Ascending aorta (tissue), 2 donors: ENCODE data around the gene SLC12A4. TPM values are rescaled to one million over a fixed set of nuclear protein-coding genes. Genes with fewer than 3 reads are reported as not detected.

ENCODE experiments used
- DNase-seq, 2 donors: peaks; one replicate each; pipeline ENCODE4 v3.0.0-alpha.2; 2019; ENCODE audit warnings: low spot score in 2 of 2
- H3K27ac ChIP-seq, 2 donors: fragments of 200-600 bp; sonication (generic); one replicate each; pipeline ENCODE4 v1.5.1; 2016 to 2017; ENCODE audit warnings: mild to moderate bottlenecking in 1 of 2
- H3K27me3 ChIP-seq: fragments of 200-600 bp; sonication (generic); one replicate; pipeline ENCODE4 v1.5.1; 2017
- H3K36me3 ChIP-seq, 2 donors: fragments of 200-600 bp; sonication (generic); one replicate each; pipeline ENCODE4 v1.5.1; 2016
- H3K4me1 ChIP-seq, 2 donors: fragments of 200-600 bp; sonication (generic); one replicate each; pipeline ENCODE4 v1.5.1; 2016 to 2017; ENCODE audit warnings: mild to moderate bottlenecking in 1 of 2
- H3K4me3 ChIP-seq, 2 donors: fragments of 200-600 bp; sonication (generic); one replicate each; pipeline ENCODE4 v1.5.1; 2016 to 2017; ENCODE audit warnings: mild to moderate bottlenecking in 1 of 2
- H3K9me3 ChIP-seq, 2 donors: fragments of 200-600 bp; sonication (generic); one replicate each; pipeline ENCODE4 v1.5.1; 2016
- CTCF ChIP-seq, 3 experiments: fragments of 200-600 bp in 2 of 3; fragments of 450-650 bp in 1 of 3; sonication (generic) in 2 of 3; IDR thresholded peaks; one replicate each; pipeline ENCODE4 v1.5.1; 2016 to 2019; ENCODE audit warnings: antibody characterized with exemption in 3 of 3, mild to moderate bottlenecking in 1 of 3, moderate library complexity in 1 of 3
- intact Hi-C: fragments of 100-400 bp; cut with DNase I; formaldehyde crosslinking; loops from one replicate; pipeline ENCODE4 v1.15.1; 2023
- total RNA-seq: library from RNA; depleted of rRNA; stranded (reverse); fragments of >200 nt; gene quantifications from one replicate; pipeline ENCODE4 v1.1.0, GENCODE V29; 2016

The SLC12A4 gene
- total RNA-seq, 1 donor from 2014 or later, result 83.2 TPM

- DNase-seq, result no peak
- Histone ChIP-seq H3K36me3 (peaks cover 45 to 68% of the 10 kb centered on the region in 2 donors), H3K4me3 (no peak overlapping the region), H3K27me3 (no peaks in the 10 kb centered on the region), H3K27ac (peak overlapping the region; percentile 81 to 86), H3K4me1 (peaks cover 5 to 13% of the 10 kb centered on the region in 2 donors), H3K9me3 (no peaks in the 10 kb centered on the region)
- intact Hi-C loops, result loop anchor here (5.0 to 10.0 kb wide), 2 partner anchors 125 to 1018 kb away; partner anchors contain the start of gene RRAD
- TF ChIP-seq CTCF (IDR thresholded peaks at IDR 0.05), result no peak
Measured at GRCh38 chr16:67942510-67943255, 25.8 kb downstream of the SLC12A4 start.

GRCh38 chr16:67942200-67942509 lies 26.3 kb downstream of the SLC12A4 start:
- H3K9me3 ChIP-seq, result no peaks in the 10 kb centered on the region
- H3K4me1 ChIP-seq, result peaks cover 6 to 16% of the 10 kb centered on the region in 2 donors
- no peak for DNase-seq
- H3K4me3 ChIP-seq, result no peak overlapping the region
- intact Hi-C loops, result loop anchor here (5.0 to 10.0 kb wide), 2 partner anchors 125 to 1017 kb away; partner anchors contain the start of gene RRAD
- H3K36me3 ChIP-seq, result peaks cover 39 to 63% of the 10 kb centered on the region in 2 donors
- no peaks in the 10 kb centered on the region for H3K27me3 ChIP-seq
- peak overlapping the region; percentile 81 to 86 for H3K27ac ChIP-seq
- peak; percentile 26 to 60 (median 34) for TF ChIP-seq CTCF (IDR thresholded peaks at IDR 0.05)

- TF ChIP-seq CTCF (IDR thresholded peaks at IDR 0.05), result no peak
- peaks cover 10 to 18% of the 10 kb centered on the region in 2 donors for H3K4me1 ChIP-seq
- intact Hi-C loops, result loop anchor here (5.0 to 10.0 kb wide), 2 partner anchors 124 to 1017 kb away; partner anchors contain the start of gene RRAD
Measured at GRCh38 chr16:67941469-67942199, 26.8 kb downstream of the SLC12A4 start.

GRCh38 chr16:67940446-67941089 lies 27.9 kb downstream of the SLC12A4 start:
- no peaks in the 10 kb centered on the region for H3K9me3 ChIP-seq
- intact Hi-C loops, result loop anchor here (5.0 to 10.0 kb wide), 2 partner anchors 123 to 1016 kb away; partner anchors contain the start of gene RRAD
- H3K4me3 ChIP-seq, result no peak overlapping the region
- no peak for DNase-seq
- no peak for TF ChIP-seq CTCF (IDR thresholded peaks at IDR 0.05)
- peaks cover 24 to 47% of the 10 kb centered on the region in 2 donors for H3K36me3 ChIP-seq
- H3K4me1 ChIP-seq, result peaks cover 10 to 18% of the 10 kb centered on the region in 2 donors
- H3K27ac ChIP-seq, result no peak overlapping the region
- no peaks in the 10 kb centered on the region for H3K27me3 ChIP-seq

More at GRCh38 chr16:67941469-67942199, 26.8 kb downstream of the SLC12A4 start:
- Histone ChIP-seq H3K36me3 (peaks cover 34 to 57% of the 10 kb centered on the region in 2 donors), H3K27me3 (no peaks in the 10 kb centered on the region), H3K9me3 (no peaks in the 10 kb centered on the region), H3K27ac (no peak overlapping the region), H3K4me3 (no peak overlapping the region)
- DNase-seq, result no peak
